Activated CD4-positive, CD25-positive, alpha-beta regulatory T cell (primary cell): ENCODE measurements around the gene PCDHA5.

ENCODE experiments used
- DNase-seq, 4 experiments: peaks; one replicate each; lab custom pipeline; 2025; lab: John Stamatoyannopoulos, UW

Gene PCDHA5

GRCh38 chr5:140862441-140863295, 41.3 kb downstream of the PCDHA5 start:
- no peak for DNase-seq

GRCh38 chr5:140868721-140869554, 47.5 kb downstream of the PCDHA5 start, which contains the start of gene PCDHA11:
Gene PCDHA11, plus strand, starts transcription at chr5:140868957. Its CDS starts 147 bp downstream, at chr5:140869104.
- DNase-seq = no peak

GRCh38 chr5:140869555-140869886, 48.1 kb downstream of the PCDHA5 start:
- DNase-seq = no peak

GRCh38 chr5:140870221-140871201, 49.1 kb downstream of the PCDHA5 start:
- no peak for DNase-seq
